ENCODE data around the gene ZNF580. TPM values are rescaled to one million over a fixed set of nuclear protein-coding genes. Genes with fewer than 3 reads are reported as not detected.
A peak's percentile ranks its signal among the peaks of the same experiment; 100 is the strongest.

ZNF580 gene
- total RNA-seq, 1 experiment from 2014 or later, result 15.2 TPM

- H3F3A ChIP-seq (ENCODE audit: low read length, unreplicated experiment), result peaks cover 12% of the 10 kb centered on the region
- no peaks in the 10 kb centered on the region for H3K9me2 ChIP-seq (replicated peaks; ENCODE audit: low read length)
- H3K36me3 ChIP-seq (ENCODE audit: low read depth, low read length), result peaks cover 35% of the 10 kb centered on the region
- no peak for ATAC-seq
- H3K79me2 ChIP-seq (ENCODE audit: low read length), result peaks cover 86% of the 10 kb centered on the region
- CTCF ChIA-PET, result no interaction called here
- DNase-seq, result no peak
- peak overlapping the region; percentile 62 for H3K27ac ChIP-seq (ENCODE audit: low read length)
- peaks cover 37% of the 10 kb centered on the region for H4K20me1 ChIP-seq (ENCODE audit: low read length)
- POLR2A ChIA-PET (ENCODE audit: unreplicated experiment), result no interaction called here
- H3K9me3 ChIP-seq (ENCODE audit: low read length), result no peaks in the 10 kb centered on the region
- peak overlapping the region; percentile 32; the same call in 1 of the 2 replicates for H2AFZ ChIP-seq (ENCODE audit: low read length)
- peak overlapping the region; percentile 88 for H3K9ac ChIP-seq (ENCODE audit: low read length)
- peaks cover 23% of the 10 kb centered on the region for H3K4me1 ChIP-seq (ENCODE audit: insufficient read depth, low read length)
- peak overlapping the region; percentile 85 for H3K4me3 ChIP-seq (ENCODE audit: low read length)
- no peaks in the 10 kb centered on the region for H3K27me3 ChIP-seq (ENCODE audit: low read length)
- intact Hi-C loops (cut with micrococcal nuclease), result no loop called here
- peak overlapping the region; percentile 90 for H3K4me2 ChIP-seq (ENCODE audit: low read length)
- TF ChIP-seq EZH2 (IDR thresholded peaks at IDR 0.05; ENCODE audit: low read length, unreplicated experiment) (no peak), EZH2phosphoT487 (IDR thresholded peaks at IDR 0.05; ENCODE audit: borderline replicate concordance, low read length) (no peak), CTCF (conservative IDR thresholded peaks at IDR 0.05; ENCODE audit: low read depth, low read length) (no peak)
- BruUV-seq (replicated peaks), result no TSS peak
Observed at GRCh38 chr19:55674459-55674840, 33.6 kb downstream of the ZNF580 start.

GRCh38 chr19:55674841-55675660, 34.2 kb downstream of the ZNF580 start, which contains the start of gene EPN1:
Gene EPN1 (plus strand): TSS chr19:55675226. CDS start chr19:55678628, 3,402 bp downstream.
- CTCF ChIA-PET, result no interaction called here
- Histone ChIP-seq H3K27me3 (ENCODE audit: low read length) (no peaks in the 10 kb centered on the region), H3K36me3 (ENCODE audit: low read depth, low read length) (peaks cover 29% of the 10 kb centered on the region), H3K4me1 (ENCODE audit: insufficient read depth, low read length) (peaks cover 29% of the 10 kb centered on the region), H3K27ac (ENCODE audit: low read length) (peak within 1 kb of the TSS; percentile 62), H4K20me1 (ENCODE audit: low read length) (peaks cover 35% of the 10 kb centered on the region), H3F3A (ENCODE audit: low read length, unreplicated experiment) (peaks cover 12% of the 10 kb centered on the region), H3K79me2 (ENCODE audit: low read length) (peaks cover 83% of the 10 kb centered on the region), H3K4me2 (ENCODE audit: low read length) (peak within 1 kb of the TSS; percentile 90), H3K9me2 (replicated peaks; ENCODE audit: low read length) (no peaks in the 10 kb centered on the region), H3K4me3 (ENCODE audit: low read length) (peak within 1 kb of the TSS; percentile 85), H2AFZ (ENCODE audit: low read length) (peak within 1 kb of the TSS; percentile 48), H3K9ac (ENCODE audit: low read length) (peak within 1 kb of the TSS; percentile 88), H3K9me3 (ENCODE audit: low read length) (no peaks in the 10 kb centered on the region)
- POLR2A ChIA-PET (ENCODE audit: unreplicated experiment), result no interaction called here
- DNase-seq, result peak; percentile 99
- peak; percentile 71 for ATAC-seq
- BruUV-seq (replicated peaks), result no TSS peak
- TF ChIP-seq EZH2phosphoT487 (IDR thresholded peaks at IDR 0.05; ENCODE audit: borderline replicate concordance, low read length) (no peak), EZH2 (IDR thresholded peaks at IDR 0.05; ENCODE audit: low read length, unreplicated experiment) (no peak), CTCF (conservative IDR thresholded peaks at IDR 0.05; ENCODE audit: low read depth, low read length) (no peak)
- intact Hi-C loops (cut with micrococcal nuclease), result no loop called here
